Testis (tissue), 3 donors: ENCODE data around the gene KIAA1671. TPM values are rescaled to one million over a fixed set of nuclear protein-coding genes. Genes with fewer than 3 reads are reported as not detected.

ENCODE experiments used
- DNase-seq: peaks from one replicate; pipeline ENCODE4 v3.0.0-alpha.2; 2019
- H3K27ac ChIP-seq, 2 donors: fragments of 200-600 bp; sonication (generic); one replicate each; pipeline ENCODE4 v1.5.1; 2019
- H3K27me3 ChIP-seq: fragments of 200-600 bp; sonication (generic); one replicate; pipeline ENCODE4 v1.5.1; 2019
- H3K36me3 ChIP-seq: fragments of 200-600 bp; sonication (generic); one replicate; pipeline ENCODE4 v1.5.1; 2017; ENCODE audit warnings: low read depth; ENCODE audit errors: missing control alignments
- H3K4me1 ChIP-seq: fragments of 200-600 bp; sonication (generic); one replicate; pipeline ENCODE4 v1.5.1; 2019
- H3K4me3 ChIP-seq, 2 donors: fragments of 200-600 bp; sonication (generic); one replicate each; pipeline ENCODE4 v1.5.1; 2017 to 2019
- H3K9me3 ChIP-seq: fragments of 200-600 bp; sonication (generic); one replicate; pipeline ENCODE4 v1.5.1; 2017
- CTCF ChIP-seq, 3 experiments: fragments of 450-650 bp in 2 of 3; fragments of 200-600 bp in 1 of 3; sonication (generic) in 1 of 3; IDR thresholded peaks; one replicate each; pipeline ENCODE4 v1.5.1; 2016 to 2019; ENCODE audit warnings: antibody characterized with exemption in 3 of 3, mild to moderate bottlenecking in 2 of 3, moderate library complexity in 1 of 3
- POLR2A ChIP-seq: fragments of 450-650 bp; IDR thresholded peaks from one replicate; pipeline ENCODE4 v1.6.1; 2017; ENCODE audit warnings: antibody characterized with exemption, mild to moderate bottlenecking, moderate library complexity
- WGBS, 2 donors: methylation state at CpG; one replicate each; pipeline ENCODE4 v1.1.5; 2018; 5-methylcytosine and 5-hydroxymethylcytosine counted together
- intact Hi-C: fragments of 100-400 bp; cut with DNase I; formaldehyde crosslinking; loops from one replicate; pipeline ENCODE4 v1.15.1; 2023; ENCODE audit warnings: low total_unique reads
- polyA plus RNA-seq: library from polyadenylated mRNA; stranded (reverse); fragments of 350-450 nt; fragmentation: Illumina TruSeq; extraction: RNeasy Lipid Tissue Mini Kit (QIAGEN cat#74804); gene quantifications from one replicate; pipeline ENCODE4 v1.2.3, GENCODE V29; 2014; ENCODE audit warnings: low read depth, low replicate concordance; ENCODE audit not compliant: insufficient read depth
- total RNA-seq, 2 donors: library from RNA; depleted of rRNA; stranded (reverse); fragments of >200 nt; gene quantifications; one replicate each; pipeline ENCODE4 v1.2.3, GENCODE V29; 2016

The KIAA1671 gene
- total and polyA plus RNA-seq, 3 donors from 2014 or later, result 16.8 to 28.6 (median 24.4) TPM

- TF ChIP-seq CTCF (IDR thresholded peaks at IDR 0.05) (no peak), POLR2A (no peak)
- H3K27ac ChIP-seq, result no peak overlapping the region
- DNase-seq, result no peak
- no peak overlapping the region for H3K4me3 ChIP-seq
- no peaks in the 10 kb centered on the region for H3K36me3 ChIP-seq
- 82 to 92% methylated on average over 7 of the region's 7 CpGs for WGBS, 2 donors
- H3K4me1 ChIP-seq, result peaks cover 5% of the 10 kb centered on the region
- intact Hi-C loops, result no loop called here
- no peaks in the 10 kb centered on the region for H3K9me3 ChIP-seq
- H3K27me3 ChIP-seq, result no peaks in the 10 kb centered on the region
Observed at GRCh38 chr22:24992946-24993345, 40.4 kb downstream of the KIAA1671 start.

- TF ChIP-seq POLR2A (no peak), CTCF (IDR thresholded peaks at IDR 0.05) (no peak)
- 89 to 97% methylated on average over 5 to 7 of the region's 7 CpGs for WGBS, 2 donors
- Histone ChIP-seq H3K4me3 (no peak overlapping the region), H3K36me3 (no peaks in the 10 kb centered on the region), H3K4me1 (peaks cover 5% of the 10 kb centered on the region), H3K27ac (no peak overlapping the region), H3K27me3 (no peaks in the 10 kb centered on the region), H3K9me3 (no peaks in the 10 kb centered on the region)
- DNase-seq, result no peak
- intact Hi-C loops, result no loop called here
Observed at GRCh38 chr22:24994070-24994763, 41.7 kb downstream of the KIAA1671 start.

GRCh38 chr22:24995649-24996180 lies 43.2 kb downstream of the KIAA1671 start:
- no peak for TF ChIP-seq POLR2A
- TF ChIP-seq CTCF (IDR thresholded peaks at IDR 0.05), result no peak
- Histone ChIP-seq H3K36me3 (no peaks in the 10 kb centered on the region), H3K27ac (no peak overlapping the region), H3K27me3 (no peaks in the 10 kb centered on the region), H3K9me3 (no peaks in the 10 kb centered on the region), H3K4me1 (no peaks in the 10 kb centered on the region), H3K4me3 (no peak overlapping the region)
- WGBS, 2 donors, result 96 to 100% methylated on average over 2 of the region's 2 CpGs
- intact Hi-C loops, result no loop called here
- no peak for DNase-seq

GRCh38 chr22:24996420-24996952 lies 44.0 kb downstream of the KIAA1671 start:
- Histone ChIP-seq H3K27ac (no peak overlapping the region), H3K27me3 (no peaks in the 10 kb centered on the region), H3K4me1 (no peaks in the 10 kb centered on the region), H3K36me3 (no peaks in the 10 kb centered on the region), H3K9me3 (no peaks in the 10 kb centered on the region), H3K4me3 (no peak overlapping the region)
- 60 to 67% methylated on average over 5 of the region's 5 CpGs for WGBS, 2 donors
- intact Hi-C loops, result no loop called here
- TF ChIP-seq CTCF (IDR thresholded peaks at IDR 0.05) (no peak), POLR2A (no peak)
- no peak for DNase-seq
